GM19023 (cell line): ENCODE results near the gene PDLIM7.
A peak's percentile ranks its signal among the peaks of the same experiment; 100 is the strongest.

Source experiments
- ATAC-seq: cut with Tn5 transposase; IDR thresholded peaks from one replicate; pipeline ENCODE4 v1.9.1; 2021; ENCODE audit warnings: mild to moderate bottlenecking, moderate library complexity; ENCODE audit not compliant: unreplicated experiment

PDLIM7 gene

GRCh38 chr5:177524941-177525655 lies 27.7 kb upstream of the PDLIM7 start:
- no peak for ATAC-seq

- ATAC-seq, result no peak
Observed at GRCh38 chr5:177524539-177524900, 27.1 kb upstream of the PDLIM7 start.

- ATAC-seq, result no peak
Observed at GRCh38 chr5:177523711-177524538, 26.5 kb upstream of the PDLIM7 start.

- ATAC-seq, result no peak
Observed at GRCh38 chr5:177520916-177521513, 23.6 kb upstream of the PDLIM7 start.

GRCh38 chr5:177520271-177520670 lies 22.9 kb upstream of the PDLIM7 start:
- ATAC-seq, result no peak

- ATAC-seq, result no peak
Observed at GRCh38 chr5:177519463-177520235, 22.2 kb upstream of the PDLIM7 start.

GRCh38 chr5:177516601-177517568 lies 19.5 kb upstream of the PDLIM7 start, which contains the start of gene DDX41:
DDX41 (minus strand) TSS chr5:177516961; CDS start chr5:177516945, 16 bp downstream.
- ATAC-seq, result peak; percentile 79

- no peak for ATAC-seq
Observed at GRCh38 chr5:177515580-177515979, 18.2 kb upstream of the PDLIM7 start.

- ATAC-seq, result no peak
Observed at GRCh38 chr5:177514541-177514940, 17.1 kb upstream of the PDLIM7 start.

- no peak for ATAC-seq
Observed at GRCh38 chr5:177513500-177513899, 16.1 kb upstream of the PDLIM7 start.

- ATAC-seq, result no peak
Observed at GRCh38 chr5:177512736-177513380, 15.5 kb upstream of the PDLIM7 start.

- no peak for ATAC-seq
Observed at GRCh38 chr5:177511796-177512675, 14.6 kb upstream of the PDLIM7 start.

- ATAC-seq, result no peak
Observed at GRCh38 chr5:177511181-177511580, 13.8 kb upstream of the PDLIM7 start.

- ATAC-seq, result no peak
Observed at GRCh38 chr5:177510567-177511053, 13.2 kb upstream of the PDLIM7 start.

GRCh38 chr5:177509991-177510566 lies 12.7 kb upstream of the PDLIM7 start:
- ATAC-seq, result peak; percentile 37

- ATAC-seq, result peak; percentile 32
Observed at GRCh38 chr5:177509381-177509951, 12.1 kb upstream of the PDLIM7 start, which contains the start of gene DOK3. DOK3 (minus strand) TSS chr5:177509826; CDS start chr5:177509540, 286 bp downstream.

- peak; percentile 44 for ATAC-seq
Observed at GRCh38 chr5:177508837-177509236, 11.4 kb upstream of the PDLIM7 start.
